HG03175 (cell line): ENCODE measurements around the gene AIFM1.
A peak's percentile ranks its signal among the peaks of the same experiment; 100 is the strongest.

Source experiments
- ATAC-seq: cut with Tn5 transposase; IDR thresholded peaks from one replicate; pipeline ENCODE4 v1.9.1; 2021; ENCODE audit warnings: mild to moderate bottlenecking, moderate library complexity; ENCODE audit not compliant: unreplicated experiment

The AIFM1 gene

GRCh38 chrX:130171446-130172126 is 5.9 kb upstream of the AIFM1 start, which contains the start of gene RAB33A:
RAB33A (plus strand) TSS chrX:130171962; CDS start chrX:130172063, 101 bp downstream.
- ATAC-seq, result peak; percentile 12

- ATAC-seq, result peak; percentile 80
These were observed 5.3 kb upstream of the AIFM1 start for GRCh38 chrX:130170752-130171445.

GRCh38 chrX:130167040-130167439 is 1.4 kb upstream of the AIFM1 start:
- no peak for ATAC-seq

GRCh38 chrX:130166503-130166777 is 799 bp upstream of the AIFM1 start:
- no peak for ATAC-seq

- ATAC-seq, result peak; percentile 21
These were observed 399 bp downstream of the AIFM1 start for GRCh38 chrX:130165181-130165702.

GRCh38 chrX:130163398-130163797 is 2.2 kb downstream of the AIFM1 start:
- ATAC-seq, result no peak

GRCh38 chrX:130162094-130162735 is 3.4 kb downstream of the AIFM1 start:
- ATAC-seq, result no peak

GRCh38 chrX:130159776-130160175 is 5.9 kb downstream of the AIFM1 start:
- ATAC-seq, result no peak

- ATAC-seq, result no peak
These were observed 7.3 kb downstream of the AIFM1 start for GRCh38 chrX:130158311-130158710.

GRCh38 chrX:130155564-130155963 is 10.1 kb downstream of the AIFM1 start:
- no peak for ATAC-seq

GRCh38 chrX:130147631-130148030 is 18.0 kb downstream of the AIFM1 start:
- no peak for ATAC-seq

- no peak for ATAC-seq
These were observed 20.5 kb downstream of the AIFM1 start for GRCh38 chrX:130145123-130145522.

- no peak for ATAC-seq
These were observed 21.1 kb downstream of the AIFM1 start for GRCh38 chrX:130144509-130144908.

GRCh38 chrX:130139474-130140201 is 26.0 kb downstream of the AIFM1 start:
- no peak for ATAC-seq

- ATAC-seq, result no peak
These were observed 28.7 kb downstream of the AIFM1 start for GRCh38 chrX:130136961-130137360.

GRCh38 chrX:130136496-130136895 is 29.1 kb downstream of the AIFM1 start:
- ATAC-seq, result no peak

- ATAC-seq, result no peak
These were observed 34.7 kb downstream of the AIFM1 start for GRCh38 chrX:130130990-130131389.

- no peak for ATAC-seq
These were observed 40.4 kb downstream of the AIFM1 start for GRCh38 chrX:130125091-130125874.

- no peak for ATAC-seq
These were observed 41.1 kb downstream of the AIFM1 start for GRCh38 chrX:130124577-130124976.

- no peak for ATAC-seq
These were observed 44.2 kb downstream of the AIFM1 start for GRCh38 chrX:130121505-130121800.
